Suprapubic skin (tissue), 4 donors: ENCODE data around the gene INAVA.

Source experiments
- CTCF ChIP-seq, 2 donors: fragments of 200-600 bp in 1 of 2; fragments of 450-650 bp in 1 of 2; sonication (generic) in 1 of 2; IDR thresholded peaks; one replicate each; pipeline ENCODE4 v1.5.1; 2016 to 2019; ENCODE audit warnings: antibody characterized with exemption in 2 of 2, mild to moderate bottlenecking in 1 of 2, moderate library complexity in 1 of 2
- EP300 ChIP-seq: sonication (generic); formaldehyde crosslinking; IDR thresholded peaks from one replicate; pipeline ENCODE4 v1.6.1; 2017; ENCODE audit warnings: antibody characterized with exemption
- POLR2A ChIP-seq, 2 donors: fragments of 450-650 bp; IDR thresholded peaks; one replicate each; pipeline ENCODE4 v1.6.1; 2017; ENCODE audit warnings: antibody characterized with exemption in 2 of 2, mild to moderate bottlenecking in 2 of 2, moderate library complexity in 2 of 2
- POLR2AphosphoS5 ChIP-seq, 3 donors: sonication (generic); formaldehyde crosslinking; IDR thresholded peaks; one replicate each; pipeline ENCODE4 v1.6.1; 2017; ENCODE audit warnings: antibody characterized with exemption in 3 of 3

GRCh38 chr1:200931776-200932175, 37.1 kb downstream of the INAVA start:
- TF ChIP-seq CTCF (IDR thresholded peaks at IDR 0.05) (no peak), POLR2A (IDR thresholded peaks at IDR 0.05) (no peak), EP300 (no peak), POLR2AphosphoS5 (IDR thresholded peaks at IDR 0.05) (no peak)
